ENCODE measurements around the gene OSTM1. TPM values are rescaled to one million over a fixed set of nuclear protein-coding genes. Genes with fewer than 3 reads are reported as not detected.

OSTM1 gene
- total and polyA plus RNA-seq, 2 experiments from 2014 or later, result 17.4 to 28.1 TPM

GRCh38 chr6:108071736-108072276 lies 2.7 kb downstream of the OSTM1 start:
- DNase-seq (ENCODE audit: low spot score) (peak; percentile 69), ATAC-seq (peak; percentile 46)
- no peak overlapping the region; the same call in 2 of the 3 replicates for H3K4me3 Mint-ChIP-seq
- H3K36me3 Mint-ChIP-seq (ENCODE audit: low read depth), result peaks cover 3% of the 10 kb centered on the region; the same call in 1 of the 3 replicates
- Histone ChIP-seq H3K4me3 (peak overlapping the region; percentile 14; the same call in 1 of the 2 replicates), H2AFZ (no peak overlapping the region), H3K27ac (ENCODE audit: low read depth) (peak overlapping the region; percentile 64), H3F3A (replicated peaks; ENCODE audit: low read depth) (peaks cover 12% of the 10 kb centered on the region), H3K36me3 (ENCODE audit: insufficient read depth) (no peaks in the 10 kb centered on the region), H3K79me2 (replicated peaks; ENCODE audit: insufficient read depth) (peaks cover 37% of the 10 kb centered on the region), H3K4me2 (peak overlapping the region; percentile 10), H3K27me3 (ENCODE audit: insufficient read depth) (peaks cover 19% of the 10 kb centered on the region), H4K20me1 (replicated peaks; ENCODE audit: insufficient read depth) (no peaks in the 10 kb centered on the region), H3K4me1 (ENCODE audit: insufficient read depth) (peaks cover 32% of the 10 kb centered on the region), H3K9me2 (ENCODE audit: insufficient read depth) (no peaks in the 10 kb centered on the region)
- peak overlapping the region; percentile 87 for H3K27ac Mint-ChIP-seq
- peaks cover 29% of the 10 kb centered on the region for H3K4me1 Mint-ChIP-seq
- H3K27me3 Mint-ChIP-seq (ENCODE audit: insufficient read depth, low read depth, poor library complexity), result peaks cover 10% of the 10 kb centered on the region
- no peaks in the 10 kb centered on the region for H3K9me3 Mint-ChIP-seq
- peak; percentile 66; the same call in 1 of the 2 replicates for TF ChIP-seq ZNF462 (CRISPR knock-in tag; IDR thresholded peaks at IDR 0.05)
- no peak for TF ChIP-seq JUNB (IDR thresholded peaks at IDR 0.05; ENCODE audit: unreplicated experiment)
- no peak for TF ChIP-seq EZH2 (IDR thresholded peaks at IDR 0.05; ENCODE audit: low read depth, unreplicated experiment)
- no peak for TF ChIP-seq REST (IDR thresholded peaks at IDR 0.05; ENCODE audit: unreplicated experiment)
- TF ChIP-seq STAT1 (IDR thresholded peaks at IDR 0.05; ENCODE audit: unreplicated experiment), result no peak
- no peak for TF ChIP-seq ETS1 (IDR thresholded peaks at IDR 0.05)
- TF ChIP-seq ZNF331 (CRISPR knock-in tag; IDR thresholded peaks at IDR 0.05; ENCODE audit: low read depth), result no peak
- TF ChIP-seq POLR2AphosphoS5 (IDR thresholded peaks at IDR 0.05; ENCODE audit: low read depth), result no peak
- peak; percentile 28; the same call in 1 of the 2 replicates for TF ChIP-seq CREB1 (CRISPR knock-in tag; IDR thresholded peaks at IDR 0.05; ENCODE audit: low read depth)
- TF ChIP-seq NANOG (IDR thresholded peaks at IDR 0.05; ENCODE audit: borderline replicate concordance), result peak; percentile 90
- TF ChIP-seq CTCF (conservative IDR thresholded peaks at IDR 0.05; ENCODE audit: low read depth in 2 of 2), result no peak
- no peak for TF ChIP-seq ZNF114 (CRISPR knock-in tag; IDR thresholded peaks at IDR 0.05)
- no peak for TF ChIP-seq EZH2phosphoT487 (IDR thresholded peaks at IDR 0.05; ENCODE audit: unreplicated experiment)

Measured in GM23338 (cell line).